Activated B cell treated with CpG ODN at 0.5 μM for 24 hours (primary cell): Measurements from ENCODE around the gene RPS2. TPM values are rescaled to one million over a fixed set of nuclear protein-coding genes. Genes with fewer than 3 reads are reported as not detected.

Experiments
- ATAC-seq: fragments of 200-7000 bp; cut with Tn5 transposase; one replicate; pipeline ENCODE4 v1.10.0; 2021; ENCODE audit warnings: low read depth, mild to moderate bottlenecking, moderate library complexity
- CTCF ChIA-PET: fragments of 350-600 bp; sonication (Branson Sonifier 250); formaldehyde crosslinking; loops from one replicate; lab custom pipeline; 2021; ENCODE audit warnings: antibody characterized with exemption; lab: Charles Lee
- POLR2A ChIA-PET: fragments of 350-600 bp; sonication (Branson Sonifier 250); formaldehyde crosslinking; loops from one replicate; lab custom pipeline; 2021; ENCODE audit warnings: antibody characterized with exemption; lab: Charles Lee
- DNase-seq: peaks from one replicate; pipeline ENCODE4 v3.0.0; 2022
- H3K27ac Mint-ChIP-seq: one replicate; pipeline ENCODE4 v1.8.0; 2020; ENCODE audit warnings: mixed read lengths
- H3K27me3 Mint-ChIP-seq: one replicate; pipeline ENCODE4 v1.8.0; 2021; ENCODE audit warnings: mixed read lengths
- H3K36me3 Mint-ChIP-seq: one replicate; pipeline ENCODE4 v1.8.0; 2021; ENCODE audit warnings: low read depth, mixed read lengths
- H3K4me1 Mint-ChIP-seq: one replicate; pipeline ENCODE4 v1.8.0; 2021; ENCODE audit warnings: mixed read lengths
- H3K4me3 Mint-ChIP-seq: one replicate; pipeline ENCODE4 v1.8.0; 2020; ENCODE audit warnings: mild to moderate bottlenecking, mixed read lengths
- H3K9me3 Mint-ChIP-seq: one replicate; pipeline ENCODE4 v1.8.0; 2020; ENCODE audit warnings: mixed read lengths
- intact Hi-C: fragments of 100-400 bp; cut with micrococcal nuclease; formaldehyde crosslinking; loops from one replicate; pipeline ENCODE4 v1.15.1; 2024
- total RNA-seq: library from RNA; stranded (reverse); gene quantifications from 2 replicates; pipeline ENCODE4 v1.2.3, GENCODE V29; 2022
- TF ChIP-seq, protein P1 (sequence below): fragments of 200-600 bp; IDR thresholded peaks from one replicate; pipeline ENCODE4 v1.8.0; 2022; ENCODE audit warnings: antibody characterized with exemption, mild to moderate bottlenecking

The RPS2 gene
- total RNA-seq, 1 donor from 2014 or later: 5,116 TPM

DNA sequence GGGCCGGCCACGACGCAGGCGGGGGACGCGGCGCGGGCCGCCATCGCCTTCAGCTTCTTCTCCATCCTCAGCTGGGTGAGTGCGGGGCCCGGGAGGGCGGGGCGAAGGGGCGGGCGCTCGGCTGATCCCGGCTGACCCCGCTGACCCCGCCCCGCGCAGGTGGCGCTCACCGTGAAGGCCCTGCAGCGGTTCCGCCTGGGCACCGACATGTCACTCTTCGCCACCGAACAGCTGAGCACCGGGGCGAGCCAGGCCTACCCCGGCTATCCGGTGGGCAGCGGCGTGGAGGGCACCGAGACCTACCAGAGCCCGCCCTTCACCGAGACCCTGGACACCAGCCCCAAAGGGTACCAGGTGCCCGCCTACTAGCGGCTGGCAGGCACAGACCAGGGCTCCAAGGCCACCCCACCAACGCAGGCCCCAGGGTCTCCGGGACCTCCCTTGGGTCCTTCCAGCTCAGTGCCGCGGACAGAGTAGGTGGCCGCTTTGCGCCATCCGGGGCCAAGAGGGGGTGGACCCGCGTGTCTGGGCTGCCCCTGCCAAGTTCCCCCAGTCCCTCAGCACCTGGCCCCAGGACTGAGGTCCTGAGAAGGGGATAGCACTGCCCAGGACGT, 28.2 kb upstream of the RPS2 start:
- Mint-ChIP-seq H3K36me3 (peaks cover 13% of the 10 kb centered on the region), H3K27ac (no peak overlapping the region), H3K9me3 (no peaks in the 10 kb centered on the region), H3K4me3 (no peak overlapping the region), H3K4me1 (peaks cover 29% of the 10 kb centered on the region), H3K27me3 (no peaks in the 10 kb centered on the region)
- TF ChIP-seq, protein P1, sequence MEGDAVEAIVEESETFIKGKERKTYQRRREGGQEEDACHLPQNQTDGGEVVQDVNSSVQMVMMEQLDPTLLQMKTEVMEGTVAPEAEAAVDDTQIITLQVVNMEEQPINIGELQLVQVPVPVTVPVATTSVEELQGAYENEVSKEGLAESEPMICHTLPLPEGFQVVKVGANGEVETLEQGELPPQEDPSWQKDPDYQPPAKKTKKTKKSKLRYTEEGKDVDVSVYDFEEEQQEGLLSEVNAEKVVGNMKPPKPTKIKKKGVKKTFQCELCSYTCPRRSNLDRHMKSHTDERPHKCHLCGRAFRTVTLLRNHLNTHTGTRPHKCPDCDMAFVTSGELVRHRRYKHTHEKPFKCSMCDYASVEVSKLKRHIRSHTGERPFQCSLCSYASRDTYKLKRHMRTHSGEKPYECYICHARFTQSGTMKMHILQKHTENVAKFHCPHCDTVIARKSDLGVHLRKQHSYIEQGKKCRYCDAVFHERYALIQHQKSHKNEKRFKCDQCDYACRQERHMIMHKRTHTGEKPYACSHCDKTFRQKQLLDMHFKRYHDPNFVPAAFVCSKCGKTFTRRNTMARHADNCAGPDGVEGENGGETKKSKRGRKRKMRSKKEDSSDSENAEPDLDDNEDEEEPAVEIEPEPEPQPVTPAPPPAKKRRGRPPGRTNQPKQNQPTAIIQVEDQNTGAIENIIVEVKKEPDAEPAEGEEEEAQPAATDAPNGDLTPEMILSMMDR: no peak
- ChIA-PET POLR2A (interaction anchor here (0.5 to 21.9 kb wide), 19 partner anchors 8 to 1471 kb away, joined by 3 to 351 read pairs (median 10); partner anchors contain the start of genes FAHD1, FLYWCH2, GFER and MAPK8IP3), CTCF (interaction anchor here (1.3 to 1.7 kb wide), 2 partner anchors 11 to 28 kb away, joined by 3 to 7 read pairs; partner anchors contain the start of gene RPS2)
- intact Hi-C loops: loop anchor here (1.0 to 5.0 kb wide), 7 partner anchors 9 to 381 kb away; partner anchors contain the start of genes CRAMP1, GFER, IFT140 and MSRB1
- ATAC-seq (no peak), DNase-seq (no peak)

DNA sequence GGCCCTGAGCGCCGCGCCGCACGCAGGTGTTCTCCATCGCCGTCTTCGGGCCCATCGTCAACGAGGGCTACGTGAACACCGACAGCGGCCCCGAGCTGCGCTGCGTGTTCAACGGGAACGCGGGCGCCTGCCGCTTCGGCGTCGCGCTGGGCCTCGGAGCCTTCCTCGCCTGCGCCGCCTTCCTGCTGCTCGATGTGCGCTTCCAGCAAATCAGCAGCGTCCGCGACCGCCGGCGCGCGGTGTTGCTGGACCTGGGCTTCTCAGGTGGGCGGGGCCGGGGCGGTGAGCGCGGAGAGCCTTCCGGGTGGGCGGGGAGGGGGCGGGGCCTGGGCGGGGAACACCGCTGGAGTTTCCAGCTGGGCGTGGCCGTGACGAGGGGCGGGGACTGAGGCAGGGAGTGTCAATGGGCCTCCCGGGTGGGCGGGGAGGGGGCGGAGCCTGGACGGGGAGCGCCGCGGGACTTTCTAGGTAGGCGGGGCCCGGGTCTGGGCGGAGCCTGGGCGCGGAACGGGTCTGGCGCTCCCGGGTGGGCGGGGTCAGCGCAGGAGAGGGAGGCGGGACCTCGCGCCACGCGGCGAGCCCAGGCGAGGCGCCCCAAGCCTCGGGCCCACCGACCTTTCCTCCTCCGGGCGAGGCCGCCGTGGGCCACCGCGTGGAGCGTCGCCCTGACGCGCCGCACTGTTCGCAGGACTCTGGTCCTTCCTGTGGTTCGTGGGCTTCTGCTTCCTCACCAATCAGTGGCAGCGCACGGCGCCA, 27.5 kb upstream of the RPS2 start:
- no peaks in the 10 kb centered on the region for H3K27me3 Mint-ChIP-seq
- intact Hi-C loops: loop anchor here (1.0 to 5.0 kb wide), 7 partner anchors 8 to 380 kb away; partner anchors contain the start of genes CRAMP1, GFER, IFT140 and MSRB1
- ATAC-seq (peak; percentile 79), DNase-seq (peak; percentile 95)
- ChIA-PET POLR2A (interaction anchor here (0.6 to 21.9 kb wide), 22 partner anchors 9 to 891 kb away, joined by 3 to 351 read pairs (median 8); partner anchors contain the start of genes FAHD1, FLYWCH2, GFER and MAPK8IP3), CTCF (interaction anchor here (1.1 to 1.3 kb wide), 2 partner anchors 13 to 27 kb away, joined by 3 read pairs; partner anchors contain the start of gene RPS2)
- TF ChIP-seq, protein P1: no peak
- H3K27ac Mint-ChIP-seq: peak overlapping the region; percentile 88
- peaks cover 8% of the 10 kb centered on the region for H3K36me3 Mint-ChIP-seq
- no peaks in the 10 kb centered on the region for H3K9me3 Mint-ChIP-seq
- H3K4me3 Mint-ChIP-seq: peak overlapping the region; percentile 82
- peaks cover 29% of the 10 kb centered on the region for H3K4me1 Mint-ChIP-seq

DNA sequence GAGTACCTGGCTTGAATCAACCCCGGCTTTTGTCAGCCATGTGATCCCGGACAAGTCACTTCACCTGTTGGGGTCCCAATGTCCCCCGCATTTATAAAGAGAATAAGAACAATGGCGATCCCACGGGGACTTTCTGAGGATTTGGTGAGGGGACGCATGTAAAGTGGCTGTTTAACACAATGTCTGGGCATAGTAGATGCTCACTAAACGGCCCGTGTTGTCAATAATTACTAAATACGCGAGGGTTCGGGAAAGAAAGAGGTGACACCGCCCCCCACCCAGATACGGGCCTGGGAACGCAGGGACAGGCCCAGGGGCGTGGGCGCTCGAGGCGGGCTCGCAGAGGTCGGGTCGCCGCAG, 26.9 kb upstream of the RPS2 start:
- Mint-ChIP-seq H3K4me3 (peak overlapping the region; percentile 82), H3K9me3 (no peaks in the 10 kb centered on the region), H3K36me3 (peaks cover 8% of the 10 kb centered on the region), H3K27ac (peak overlapping the region; percentile 88), H3K27me3 (no peaks in the 10 kb centered on the region), H3K4me1 (peaks cover 29% of the 10 kb centered on the region)
- ATAC-seq: no peak
- ChIA-PET POLR2A (interaction anchor here (0.6 to 21.9 kb wide), 24 partner anchors 8 to 891 kb away, joined by 3 to 351 read pairs (median 5); partner anchors contain the start of genes EME2, FAHD1, FLYWCH2 and GFER), CTCF (interaction anchor here (0.9 to 1.3 kb wide), 3 partner anchors 13 to 149 kb away, joined by 3 read pairs; partner anchors contain the start of gene RPS2)
- TF ChIP-seq, protein P1: no peak
- no peak for DNase-seq
- intact Hi-C loops: loop anchor here (5.0 kb wide), 1 partner anchor 379 kb away; the partner anchor contains the start of genes CRAMP1 and IFT140

DNA sequence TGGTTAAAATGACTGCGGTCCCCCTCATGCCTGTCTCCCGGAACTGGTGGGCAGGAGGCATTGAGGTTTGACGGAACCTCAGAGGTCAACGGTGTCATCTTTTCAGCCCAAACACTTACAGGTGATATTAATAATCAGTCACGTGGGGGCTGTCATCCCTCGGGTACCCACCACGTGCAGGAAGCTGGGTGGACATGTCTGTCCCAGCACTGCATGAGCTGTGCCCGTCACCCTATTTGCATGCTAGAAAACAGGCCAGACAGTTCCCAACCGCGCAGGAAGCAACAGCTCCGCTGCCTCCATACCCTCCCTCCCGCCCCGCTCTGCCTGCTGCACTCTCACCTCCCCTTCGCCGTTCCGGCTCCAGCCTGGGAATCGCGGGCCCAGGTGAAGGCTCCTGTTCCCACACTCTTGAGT, 26.5 kb upstream of the RPS2 start:
- peaks cover 13% of the 10 kb centered on the region for H3K36me3 Mint-ChIP-seq
- DNase-seq (peak; percentile 57), ATAC-seq (peak; percentile 54)
- CTCF ChIA-PET: interaction anchor here (0.9 to 1.1 kb wide), 2 partner anchors 14 to 149 kb away, joined by 3 read pairs; no protein-coding TSS in a partner anchor
- H3K9me3 Mint-ChIP-seq: no peaks in the 10 kb centered on the region
- H3K4me3 Mint-ChIP-seq: peak overlapping the region; percentile 82
- intact Hi-C loops: loop anchor here (5.0 kb wide), 1 partner anchor 379 kb away; the partner anchor contains the start of genes CRAMP1 and IFT140
- POLR2A ChIA-PET: interaction anchor here (0.6 to 21.9 kb wide), 20 partner anchors 10 to 892 kb away, joined by 3 to 351 read pairs (median 4); partner anchors contain the start of genes EME2, FLYWCH2, MLST8 and MRPS34
- peak overlapping the region; percentile 88 for H3K27ac Mint-ChIP-seq
- TF ChIP-seq, protein P1: no peak
- no peaks in the 10 kb centered on the region for H3K27me3 Mint-ChIP-seq
- peaks cover 29% of the 10 kb centered on the region for H3K4me1 Mint-ChIP-seq
